Measurements from ENCODE around the gene SLF2.
A peak's percentile ranks its signal among the peaks of the same experiment; 100 is the strongest.
"Not testable (repeated sequence)": the region's sequence is repeated elsewhere in the genome, so short reads cannot be mapped to it uniquely, and the experiment has no call there.

The SLF2 gene

GRCh38 chr10:100963826-100964225 is 51.1 kb downstream of the SLF2 start:
- no peak for DNase-seq

GRCh38 chr10:100965820-100966219 is 53.1 kb downstream of the SLF2 start:
- no peak for DNase-seq

GRCh38 chr10:100966887-100967286 is 54.1 kb downstream of the SLF2 start:
- DNase-seq: no peak

- no peak for DNase-seq
These were observed 54.6 kb downstream of the SLF2 start for GRCh38 chr10:100967332-100967731.

GRCh38 chr10:100968062-100968736 is 55.4 kb downstream of the SLF2 start:
- no peak for DNase-seq

GRCh38 chr10:100968863-100969186 is 56.1 kb downstream of the SLF2 start:
- no peak for DNase-seq

GRCh38 chr10:100969187-100970075 is 56.7 kb downstream of the SLF2 start, which contains the start of gene SEMA4G:
Gene SEMA4G (plus strand): TSS chr10:100969504. CDS start chr10:100972913, 3,409 bp downstream.
- peak; percentile 18 to 36 for DNase-seq

- peak in 1 of 2 donors; percentile 27 for DNase-seq
These were observed 57.5 kb downstream of the SLF2 start for GRCh38 chr10:100970076-100970913.

- DNase-seq: no peak
These were observed 58.4 kb downstream of the SLF2 start for GRCh38 chr10:100970914-100971811.

GRCh38 chr10:100972115-100972903 is 59.5 kb downstream of the SLF2 start:
- no peak for DNase-seq

- DNase-seq: no peak
These were observed 60.3 kb downstream of the SLF2 start for GRCh38 chr10:100972904-100973535.

- DNase-seq: not testable (repeated sequence)
These were observed 62.6 kb downstream of the SLF2 start for GRCh38 chr10:100975397-100975796.

GRCh38 chr10:100976906-100977305 is 64.1 kb downstream of the SLF2 start:
- no peak for DNase-seq

GRCh38 chr10:100977436-100977835 is 64.7 kb downstream of the SLF2 start:
- DNase-seq: no peak

- DNase-seq: no peak
These were observed 65.5 kb downstream of the SLF2 start for GRCh38 chr10:100978121-100978900.

GRCh38 chr10:100978901-100979195 is 66.1 kb downstream of the SLF2 start:
- DNase-seq: no peak

- DNase-seq: no peak
These were observed 67.1 kb downstream of the SLF2 start for GRCh38 chr10:100979791-100980272.

- DNase-seq: no peak
These were observed 67.5 kb downstream of the SLF2 start for GRCh38 chr10:100980311-100980710.

- no peak for DNase-seq
These were observed 67.9 kb downstream of the SLF2 start for GRCh38 chr10:100980711-100981110.

GRCh38 chr10:100981178-100981772 is 68.5 kb downstream of the SLF2 start:
- DNase-seq: no peak

Data from activated CD4-positive, alpha-beta T cell treated with anti-CD3 and anti-CD28 coated beads for 4 hours (primary cell).